Heart right ventricle (tissue), 16 donors: ENCODE results near the gene UBE2L5. TPM values are rescaled to one million over a fixed set of nuclear protein-coding genes. Genes with fewer than 3 reads are reported as not detected.

ENCODE experiments used
- ATAC-seq, 8 donors: fragments of 200-7000 bp; cut with Tn5 transposase; one replicate each; pipeline ENCODE4 v1.9.1; 2020; ENCODE audit warnings: mild to moderate bottlenecking in 8 of 8, moderate library complexity in 8 of 8, moderate number of reproducible peaks in 1 of 8
- DNase-seq, 2 donors: peaks; one replicate each; pipeline ENCODE4 v3.0.0-alpha.2; 2020
- H3K27ac ChIP-seq, 10 donors: fragments of 200-600 bp; sonication (generic) in 2 of 10; one replicate each; pipeline versions ENCODE4 v1.5.0 to v1.8.0; 2020 to 2022; ENCODE audit warnings: mild to moderate bottlenecking in 3 of 10
- H3K27me3 ChIP-seq, 7 donors: fragments of 200-600 bp; one replicate each; pipeline ENCODE4 v1.8.0; 2021 to 2022; ENCODE audit warnings: mild to moderate bottlenecking in 2 of 7
- H3K36me3 ChIP-seq, 9 donors: fragments of 200-600 bp; sonication (generic) in 1 of 9; one replicate each; pipeline versions ENCODE4 v1.5.0 to v1.8.0; 2020 to 2022; ENCODE audit warnings: mild to moderate bottlenecking in 2 of 9
- H3K4me1 ChIP-seq, 9 donors: fragments of 200-600 bp; sonication (generic) in 1 of 9; one replicate each; pipeline versions ENCODE4 v1.5.0 to v1.8.0; 2020 to 2022; ENCODE audit warnings: mild to moderate bottlenecking in 4 of 9
- H3K4me3 ChIP-seq, 10 donors: fragments of 200-600 bp; sonication (generic) in 2 of 10; one replicate each; pipeline versions ENCODE4 v1.5.0 to v1.8.0; 2020 to 2022; ENCODE audit warnings: mild to moderate bottlenecking in 7 of 10, moderate library complexity in 2 of 10
- H3K9me3 ChIP-seq, 11 donors: fragments of 200-600 bp in 10 of 11; sonication (generic) in 2 of 11; one replicate each; pipeline versions ENCODE4 v1.5.0 to v1.8.0; 2013 to 2022; ENCODE audit warnings: mild to moderate bottlenecking in 2 of 11, control low read depth in 1 of 11, moderate library complexity in 1 of 11
- CTCF ChIP-seq, 9 donors: fragments of 200-600 bp; sonication (generic) in 2 of 9; IDR thresholded peaks; one replicate each; pipeline versions ENCODE4 v1.5.0 to v1.8.0; 2021 to 2022; ENCODE audit warnings: antibody characterized with exemption in 9 of 9, mild to moderate bottlenecking in 5 of 9, moderate library complexity in 1 of 9
- WGBS, 2 donors: extraction: QIAGEN DNeasy Blood & Tissue Kit; methylation state at CpG; one replicate each; pipeline ENCODE4 v1.1.7; 2013; ENCODE audit warnings: inconsistent platforms in 1 of 2; 5-methylcytosine and 5-hydroxymethylcytosine counted together
- intact Hi-C, 10 donors: fragments of 100-400 bp; cut with DNase I; formaldehyde crosslinking; loops; one replicate each; pipeline versions ENCODE4 v1.11.1 to v1.14.2; 2022
- polyA plus RNA-seq, 2 donors: library from polyadenylated mRNA; stranded (reverse); fragments of 200-250 nt; gene quantifications; one replicate each; pipeline ENCODE4 v1.2.3, GENCODE V29; 2013
- total RNA-seq, 10 donors: library from RNA; stranded (reverse); fragmentation: NEBNext Ultra II Directional in 3 of 10; extraction: Animal tissue kit (Norgen Biotek cat#: 25700) in 3 of 10; gene quantifications; one replicate each; pipeline versions ENCODE4 v1.2.1 to v1.2.4, GENCODE V29; 2021 to 2023
- donor health status: Arrhythmogenic right ventricular cardiomyopathy.
- donor health status: ischemic (EF 13 %, LVEDD 7.1; RV severe dilation, severe dysfunction).
- donor health status: healthy with polysubstance abuse.
- donor health status: DM: no; HTN: yes; CAD: no.
- donor health status: DM: no; HTN: no; CAD: no.
- donor health status: ischemic (EF 25% LVEDD 6.9; RV normal size, moderate dysfunction).
- donor health status: ischemic (EF 25% LVEDD 5.7; RV mildly dilated, moderate dysfunction).
- donor health status: healthy.
- donor health status: DM: yes; HTN: yes; CAD: no.
- donor health status: Ischemic cardiomyopathy.
- donor health status: ischemic (EF 35%, LVEDD 5.7; RV mildly dilated, moderate dysfunction).
- donor health status: nonischemic (EF 11% LVEDD 7.7; RV severe dilation, severe dysfunction).
- donor health status: DM: yes; HTN: yes; CAD: no.
- donor health status: PGD.
- donor health status: ischemic (EF 29% LVEDD 5.4; RV normal size, mild dysfunction).
- donor health status: nonischemic (EF 23%, LVEDD 6.1; RV moderate dilation, normal function).

Gene UBE2L5
- total and polyA plus RNA-seq, 12 donors: 0.04 to 0.42 TPM; not detected in 10

GRCh38 chr13:30400376-30400775 is 21.9 kb upstream of the UBE2L5 start:
- no peak for ATAC-seq
- no peak overlapping the region for H3K27ac ChIP-seq
- peaks cover 0 to 13% (median 0%) of the 10 kb centered on the region in 9 donors for H3K4me1 ChIP-seq
- H3K27me3 ChIP-seq: no peaks in the 10 kb centered on the region
- H3K4me3 ChIP-seq: no peak overlapping the region
- TF ChIP-seq CTCF (IDR thresholded peaks at IDR 0.05): no peak
- H3K9me3 ChIP-seq: no peaks in the 10 kb centered on the region
- WGBS, 2 donors: 97 to 100% methylated on average over 2 of the region's 2 CpGs
- H3K36me3 ChIP-seq: no peaks in the 10 kb centered on the region
- no peak for DNase-seq
- intact Hi-C loops: loop anchor here in 3 of 10 donors (10.0 kb wide), 2 partner anchors 64 to 96 kb away; partner anchors contain the start of genes KATNAL1 (in 2 of the 3) and HMGB1 (in 1 of the 3)

- no peaks in the 10 kb centered on the region for H3K36me3 ChIP-seq
- H3K27ac ChIP-seq: no peak overlapping the region
- H3K4me1 ChIP-seq: peaks cover 0 to 5% (median 0%) of the 10 kb centered on the region in 9 donors
- 89 to 92% methylated on average over 5 of the region's 5 CpGs for WGBS, 2 donors
- no peak overlapping the region for H3K4me3 ChIP-seq
- DNase-seq (no peak), ATAC-seq (no peak)
- no peaks in the 10 kb centered on the region for H3K27me3 ChIP-seq
- intact Hi-C loops: loop anchor here in 3 of 10 donors (10.0 kb wide), 2 partner anchors 63 to 97 kb away; partner anchors contain the start of genes KATNAL1 (in 2 of the 3) and HMGB1 (in 1 of the 3)
- no peaks in the 10 kb centered on the region for H3K9me3 ChIP-seq
- no peak for TF ChIP-seq CTCF (IDR thresholded peaks at IDR 0.05)
These were observed 20.9 kb upstream of the UBE2L5 start for GRCh38 chr13:30401347-30401746.

- Histone ChIP-seq H3K27ac (no peak overlapping the region), H3K4me3 (no peak overlapping the region), H3K4me1 (peaks cover 0 to 11% (median 3%) of the 10 kb centered on the region in 9 donors), H3K36me3 (no peaks in the 10 kb centered on the region), H3K27me3 (no peaks in the 10 kb centered on the region), H3K9me3 (no peaks in the 10 kb centered on the region)
- 82 to 83% methylated on average over 6 of the region's 6 CpGs for WGBS, 2 donors
- intact Hi-C loops: loop anchor here in 3 of 10 donors (10.0 kb wide), 2 partner anchors 61 to 99 kb away; partner anchors contain the start of genes KATNAL1 (in 2 of the 3) and HMGB1 (in 1 of the 3)
- no peak for TF ChIP-seq CTCF (IDR thresholded peaks at IDR 0.05)
- ATAC-seq (no peak), DNase-seq (no peak)
These were observed 18.8 kb upstream of the UBE2L5 start for GRCh38 chr13:30403456-30403855.

GRCh38 chr13:30404207-30404606 is 18.1 kb upstream of the UBE2L5 start:
- intact Hi-C loops: loop anchor here in 3 of 10 donors (10.0 kb wide), 2 partner anchors 61 to 99 kb away; partner anchors contain the start of genes KATNAL1 (in 2 of the 3) and HMGB1 (in 1 of the 3)
- no peak for ATAC-seq
- no peaks in the 10 kb centered on the region for H3K36me3 ChIP-seq
- no peak for TF ChIP-seq CTCF (IDR thresholded peaks at IDR 0.05)
- H3K27ac ChIP-seq: no peak overlapping the region
- H3K4me1 ChIP-seq: peaks cover 0 to 19% (median 6%) of the 10 kb centered on the region in 9 donors
- DNase-seq: no peak
- H3K4me3 ChIP-seq: no peak overlapping the region
- 81 to 91% methylated on average over 5 of the region's 5 CpGs for WGBS, 2 donors
- no peaks in the 10 kb centered on the region for H3K27me3 ChIP-seq
- no peaks in the 10 kb centered on the region for H3K9me3 ChIP-seq
